OCI-LY1 (cell line): ENCODE data around the gene UBQLN4.

Source experiments
- H2AFZ ChIP-seq: fragments of 200-600 bp; sonication (generic), shearing (Covaris generic); 2 replicates; pipeline ENCODE4 v1.6.0; 2014; ENCODE audit warnings: antibody characterized with exemption, mild to moderate bottlenecking, low read length
- H3F3A ChIP-seq: fragments of 200-600 bp; sonication (generic), shearing (Covaris generic); 2 replicates; pipeline ENCODE4 v1.6.0; 2014; ENCODE audit warnings: mild to moderate bottlenecking, antibody characterized with exemption, low read length, moderate library complexity; ENCODE audit not compliant: insufficient read depth
- H3K27ac ChIP-seq: fragments of 200-600 bp; sonication (generic); 2 replicates; pipeline ENCODE4 v1.5.1; 2014; ENCODE audit warnings: low read length, mixed run types, mild to moderate bottlenecking, low read depth; ENCODE audit not compliant: poor library complexity, severe bottlenecking
- H3K27me3 ChIP-seq: fragments of 200-600 bp; sonication (generic); 2 replicates; pipeline ENCODE4 v1.6.0; 2014; ENCODE audit warnings: antibody characterized with exemption, mild to moderate bottlenecking, low read length, moderate library complexity; ENCODE audit not compliant: insufficient read depth
- H3K36me3 ChIP-seq: fragments of 200-600 bp; sonication (generic); 2 replicates; pipeline ENCODE4 v1.6.1; 2014; ENCODE audit warnings: mild to moderate bottlenecking, antibody characterized with exemption, low read length, moderate library complexity, mixed read lengths; ENCODE audit not compliant: insufficient read depth
- H3K4me1 ChIP-seq: fragments of 200-600 bp; sonication (generic); 2 replicates; pipeline ENCODE4 v1.5.1; 2014; ENCODE audit warnings: mild to moderate bottlenecking, low read length, moderate library complexity; ENCODE audit not compliant: insufficient read depth, severe bottlenecking
- H3K4me2 ChIP-seq: fragments of 200-600 bp; sonication (generic), shearing (Covaris generic); 2 replicates; pipeline ENCODE4 v1.6.1; 2014; ENCODE audit warnings: low read length
- H3K4me3 ChIP-seq: fragments of 200-600 bp; sonication (generic); 2 replicates; pipeline ENCODE4 v1.5.1; 2014; ENCODE audit warnings: low read length, low read depth, mild to moderate bottlenecking, mixed read lengths; ENCODE audit not compliant: poor library complexity, severe bottlenecking
- H3K79me2 ChIP-seq: fragments of 200-600 bp; shearing (Covaris generic); 2 replicates; pipeline ENCODE4 v1.6.1; 2016; ENCODE audit warnings: mixed run types, low read length, mixed read lengths; ENCODE audit not compliant: insufficient read depth
- H3K9ac ChIP-seq: fragments of 200-600 bp; sonication (generic), shearing (Covaris generic); 2 replicates; pipeline ENCODE4 v1.6.1; 2014; ENCODE audit warnings: mild to moderate bottlenecking, low read length, mixed read lengths
- H3K9me2 ChIP-seq: fragments of 200-600 bp; sonication (generic), shearing (Covaris generic); 2 replicates; pipeline ENCODE4 v1.6.1; 2014; ENCODE audit warnings: low read depth, mild to moderate bottlenecking, low read length, mixed read lengths
- H3K9me3 ChIP-seq: fragments of 200-600 bp; shearing (Covaris generic); 2 replicates; pipeline ENCODE4 v1.6.1; 2014; ENCODE audit warnings: low read length, mixed read lengths
- H4K20me1 ChIP-seq: fragments of 200-600 bp; sonication (generic), shearing (Covaris generic); 2 replicates; pipeline ENCODE4 v1.6.0; 2016; ENCODE audit warnings: mild to moderate bottlenecking, low read length; ENCODE audit not compliant: insufficient read depth
- EZH2 ChIP-seq: fragments of 200-600 bp; sonication (generic), shearing (Covaris generic); IDR thresholded peaks from 2 replicates; pipeline ENCODE4 v1.8.0; 2017; ENCODE audit warnings: borderline replicate concordance, mixed run types, mild to moderate bottlenecking, antibody characterized with exemption, low read length, moderate library complexity, mixed read lengths
- TF ChIP-seq, protein P1 (sequence below): fragments of 200-600 bp; sonication (generic), shearing (Covaris generic); IDR thresholded peaks from 2 replicates; pipeline ENCODE4 v1.5.1; 2017; ENCODE audit warnings: mild to moderate bottlenecking, antibody characterized with exemption, low read length, moderate library complexity, mixed read lengths

Gene UBQLN4

DNA sequence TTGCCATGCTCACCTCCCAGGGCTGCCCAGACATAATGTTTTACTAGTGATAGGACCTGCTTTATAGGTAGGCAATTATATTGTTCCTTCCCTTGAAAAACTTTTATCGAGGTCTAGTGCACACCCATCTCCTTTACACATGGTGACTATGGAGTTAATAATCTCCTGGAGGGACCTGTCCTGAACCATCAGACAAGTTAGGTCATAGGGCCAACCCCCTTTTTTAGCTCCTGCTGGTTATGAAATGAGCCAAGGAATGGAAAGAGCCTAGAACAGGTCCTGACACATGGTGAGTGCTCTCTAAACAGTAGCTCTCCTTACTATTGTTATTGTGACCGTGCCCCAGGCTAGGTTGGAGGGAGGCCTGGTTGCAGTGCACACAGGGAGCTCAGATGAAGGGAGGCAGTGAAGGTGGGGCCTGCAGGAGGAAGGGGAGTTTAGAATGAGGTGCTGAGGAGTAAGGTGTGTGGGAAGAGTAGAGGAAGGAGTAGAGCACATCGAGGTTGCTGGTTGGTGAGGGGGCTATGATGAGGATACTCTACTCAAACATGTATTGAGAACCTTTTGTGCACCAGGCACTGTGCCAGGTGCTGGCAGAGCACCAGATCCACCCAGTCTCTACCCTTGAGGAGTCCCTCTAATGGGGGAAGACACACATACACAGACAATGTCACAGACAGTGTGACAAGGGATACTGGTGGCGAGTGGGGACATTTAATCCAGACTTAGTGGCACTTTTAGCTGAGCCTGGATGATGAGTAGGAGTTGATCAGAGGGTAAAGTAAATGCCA is 46.8 kb upstream of the UBQLN4 start:
- Histone ChIP-seq H3K4me2 (no peak overlapping the region), H3K9me2 (no peaks in the 10 kb centered on the region), H3K9ac (no peak overlapping the region), H3K79me2 (no peaks in the 10 kb centered on the region), H3K27ac (no peak overlapping the region), H3K9me3 (no peaks in the 10 kb centered on the region), H3K4me3 (no peak overlapping the region), H3F3A (no peaks in the 10 kb centered on the region), H4K20me1 (no peaks in the 10 kb centered on the region), H3K36me3 (no peaks in the 10 kb centered on the region), H2AFZ (no peak overlapping the region), H3K27me3 (peaks cover 9% of the 10 kb centered on the region), H3K4me1 (peaks cover 3% of the 10 kb centered on the region)
- TF ChIP-seq, protein P1, sequence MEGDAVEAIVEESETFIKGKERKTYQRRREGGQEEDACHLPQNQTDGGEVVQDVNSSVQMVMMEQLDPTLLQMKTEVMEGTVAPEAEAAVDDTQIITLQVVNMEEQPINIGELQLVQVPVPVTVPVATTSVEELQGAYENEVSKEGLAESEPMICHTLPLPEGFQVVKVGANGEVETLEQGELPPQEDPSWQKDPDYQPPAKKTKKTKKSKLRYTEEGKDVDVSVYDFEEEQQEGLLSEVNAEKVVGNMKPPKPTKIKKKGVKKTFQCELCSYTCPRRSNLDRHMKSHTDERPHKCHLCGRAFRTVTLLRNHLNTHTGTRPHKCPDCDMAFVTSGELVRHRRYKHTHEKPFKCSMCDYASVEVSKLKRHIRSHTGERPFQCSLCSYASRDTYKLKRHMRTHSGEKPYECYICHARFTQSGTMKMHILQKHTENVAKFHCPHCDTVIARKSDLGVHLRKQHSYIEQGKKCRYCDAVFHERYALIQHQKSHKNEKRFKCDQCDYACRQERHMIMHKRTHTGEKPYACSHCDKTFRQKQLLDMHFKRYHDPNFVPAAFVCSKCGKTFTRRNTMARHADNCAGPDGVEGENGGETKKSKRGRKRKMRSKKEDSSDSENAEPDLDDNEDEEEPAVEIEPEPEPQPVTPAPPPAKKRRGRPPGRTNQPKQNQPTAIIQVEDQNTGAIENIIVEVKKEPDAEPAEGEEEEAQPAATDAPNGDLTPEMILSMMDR: no peak
- no peak for TF ChIP-seq EZH2

DNA sequence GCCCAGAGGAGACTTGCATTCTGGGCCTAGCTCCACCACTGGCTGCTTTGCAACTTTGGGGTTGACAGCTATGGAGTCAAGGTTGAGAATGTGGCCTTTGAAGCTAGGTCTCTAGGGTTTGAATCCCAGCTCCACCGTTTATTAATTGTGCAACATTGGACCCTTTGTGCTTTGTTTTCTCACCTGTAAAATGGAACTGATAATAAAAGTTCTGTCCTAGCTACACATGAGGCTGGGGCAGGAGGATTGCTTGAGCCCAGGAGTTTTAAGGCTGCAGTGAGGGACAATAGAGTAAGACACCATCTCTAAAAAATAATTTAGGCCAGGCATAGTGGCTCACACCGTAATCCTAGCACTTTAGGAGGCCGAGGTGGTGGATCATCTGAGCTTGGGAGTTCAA is 45.7 kb upstream of the UBQLN4 start:
- Histone ChIP-seq H3K4me2 (no peak overlapping the region), H3K79me2 (no peaks in the 10 kb centered on the region), H3K9ac (no peak overlapping the region), H3K9me3 (no peaks in the 10 kb centered on the region), H3K27ac (no peak overlapping the region), H3K36me3 (no peaks in the 10 kb centered on the region), H3K27me3 (peaks cover 4% of the 10 kb centered on the region; the same call in 1 of the 2 replicates), H4K20me1 (no peaks in the 10 kb centered on the region), H3F3A (no peaks in the 10 kb centered on the region), H3K4me3 (no peak overlapping the region), H2AFZ (no peak overlapping the region), H3K4me1 (no peaks in the 10 kb centered on the region), H3K9me2 (no peaks in the 10 kb centered on the region)
- no peak for TF ChIP-seq EZH2
- TF ChIP-seq, protein P1: no peak

DNA sequence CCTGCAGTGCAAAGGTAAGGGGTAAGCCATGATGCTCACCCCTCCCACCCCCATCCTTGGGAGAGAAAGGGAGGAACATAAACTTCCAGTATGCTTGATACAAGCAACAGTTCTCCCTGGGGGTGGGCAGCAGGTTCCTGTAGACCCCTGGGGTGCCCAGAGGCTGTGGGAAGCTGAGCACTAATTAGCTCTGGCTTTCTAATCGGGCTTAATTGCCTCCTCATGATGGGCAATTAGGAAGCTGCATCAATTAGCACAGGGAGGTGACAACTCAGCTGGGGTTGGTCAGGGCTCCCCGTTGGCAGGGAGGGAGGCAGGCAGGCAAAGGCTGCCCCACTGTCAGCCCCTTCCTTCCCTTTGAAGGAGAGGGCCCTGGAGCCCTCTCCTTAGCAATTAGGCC is 45.2 kb upstream of the UBQLN4 start:
- no peaks in the 10 kb centered on the region for H3K4me1 ChIP-seq
- H3K27me3 ChIP-seq: peaks cover under 1% of the 10 kb centered on the region; the same call in 1 of the 2 replicates
- no peak overlapping the region for H3K9ac ChIP-seq
- H2AFZ ChIP-seq: no peak overlapping the region
- no peaks in the 10 kb centered on the region for H3K9me2 ChIP-seq
- H3K36me3 ChIP-seq: no peaks in the 10 kb centered on the region
- no peak overlapping the region for H3K4me2 ChIP-seq
- no peaks in the 10 kb centered on the region for H3F3A ChIP-seq
- H3K27ac ChIP-seq: no peak overlapping the region
- H4K20me1 ChIP-seq: no peaks in the 10 kb centered on the region
- no peaks in the 10 kb centered on the region for H3K9me3 ChIP-seq
- no peak for TF ChIP-seq EZH2
- TF ChIP-seq, protein P1: no peak
- H3K4me3 ChIP-seq: no peak overlapping the region
- no peaks in the 10 kb centered on the region for H3K79me2 ChIP-seq
